ENCODE measurements around the gene DSCAML1.

- TF ChIP-seq CTCF (IDR thresholded peaks at IDR 0.05) (no peak), POLR2A (IDR thresholded peaks at IDR 0.05) (no peak)
Observed at GRCh38 chr11:117551761-117552343, 245.2 kb downstream of the DSCAML1 start.

Measured in uterus (tissue), 2 donors.